Left ventricle myocardium inferior (tissue), 1 donor: ENCODE data around the gene SFR1. TPM values are rescaled to one million over a fixed set of nuclear protein-coding genes. Genes with fewer than 3 reads are reported as not detected.

ENCODE experiments used
- total RNA-seq: library from RNA; stranded (reverse); fragmentation: NEBNext Ultra II Directional; extraction: Animal tissue kit (Norgen Biotek cat#: 25700); gene quantifications from one replicate; pipeline ENCODE4 v1.2.1, GENCODE V29; 2021
- donor health status: DM: no; HTN: yes; CAD: no; lungs with severe emphysema.

The SFR1 gene
- total RNA-seq, 1 donor from 2014 or later = 6.0 TPM

Other genes starting within 250 kb of the SFR1 start
- gene STN1, start 204.0 kb upstream of the SFR1 start, total RNA-seq = 30.7 TPM
- gene SLK, start 155.0 kb upstream of the SFR1 start, total RNA-seq = 36.1 TPM
- not detected for gene COL17A1, start 36.3 kb upstream of the SFR1 start, total RNA-seq
- not detected for gene CFAP43, start 110.2 kb downstream of the SFR1 start, total RNA-seq
- gene GSTO1, start 132.7 kb downstream of the SFR1 start, total RNA-seq = 189 TPM
- 0.80 TPM for gene GSTO2, start 147.0 kb downstream of the SFR1 start, total RNA-seq
- gene ITPRIP, start 216.3 kb downstream of the SFR1 start, total RNA-seq = 35.4 TPM
- 3.5 TPM for gene CFAP58, start 231.7 kb downstream of the SFR1 start, total RNA-seq